Sigmoid colon (tissue), 7 donors: ENCODE results near the gene MDK. TPM values are rescaled to one million over a fixed set of nuclear protein-coding genes. Genes with fewer than 3 reads are reported as not detected.
A peak's percentile ranks its signal among the peaks of the same experiment; 100 is the strongest.

Experiments
- DNase-seq: peaks from one replicate; pipeline ENCODE4 v3.0.0-alpha.2; 2019
- H3K27ac ChIP-seq, 4 donors: fragments of 200-600 bp; sonication (generic); one replicate each; pipeline ENCODE4 v1.5.1; 2016 to 2019; ENCODE audit warnings: mild to moderate bottlenecking in 1 of 4
- H3K27me3 ChIP-seq, 3 donors: fragments of 200-600 bp; sonication (generic); one replicate each; pipeline ENCODE4 v1.5.1; 2019; ENCODE audit warnings: mild to moderate bottlenecking in 1 of 3
- H3K36me3 ChIP-seq, 4 donors: fragments of 200-600 bp; sonication (generic); one replicate each; pipeline ENCODE4 v1.5.1; 2016 to 2019
- H3K4me1 ChIP-seq, 4 donors: fragments of 200-600 bp; sonication (generic); one replicate each; pipeline ENCODE4 v1.5.1; 2017 to 2019
- H3K4me3 ChIP-seq, 4 donors: fragments of 200-600 bp; sonication (generic); one replicate each; pipeline ENCODE4 v1.5.1; 2017 to 2019; ENCODE audit warnings: mild to moderate bottlenecking in 2 of 4, moderate library complexity in 1 of 4
- H3K9me3 ChIP-seq, 4 donors: fragments of 200-600 bp in 3 of 4; sonication (generic) in 3 of 4; one replicate each; pipeline versions ENCODE4 v1.5.1 to v1.6.1; 2013 to 2019
- CTCF ChIP-seq, 4 experiments: fragments of 450-650 bp in 3 of 4; fragments of 200-600 bp in 1 of 4; IDR thresholded peaks; one replicate each; pipeline ENCODE4 v1.5.1; 2016 to 2019; ENCODE audit warnings: antibody characterized with exemption in 4 of 4, mild to moderate bottlenecking in 3 of 4, moderate library complexity in 2 of 4
- EP300 ChIP-seq, 4 donors: sonication (generic); formaldehyde crosslinking; IDR thresholded peaks; one replicate each; pipeline ENCODE4 v1.6.1; 2017; ENCODE audit warnings: antibody characterized with exemption in 4 of 4
- POLR2A ChIP-seq, 2 donors: fragments of 450-650 bp; IDR thresholded peaks; one replicate each; pipeline ENCODE4 v1.6.1; 2016; ENCODE audit warnings: antibody characterized with exemption in 2 of 2, mild to moderate bottlenecking in 2 of 2, moderate library complexity in 2 of 2
- POLR2AphosphoS5 ChIP-seq, 4 donors: sonication (generic); formaldehyde crosslinking; IDR thresholded peaks; one replicate each; pipeline ENCODE4 v1.6.1; 2017; ENCODE audit warnings: antibody characterized with exemption in 4 of 4
- WGBS, 2 donors: extraction: QIAGEN DNeasy Blood & Tissue Kit; methylation state at CpG; one replicate each; pipeline ENCODE4 v1.1.7; 2013; 5-methylcytosine and 5-hydroxymethylcytosine counted together
- intact Hi-C: fragments of 100-400 bp; cut with DNase I; formaldehyde crosslinking; loops from one replicate; pipeline ENCODE4 v1.15.1; 2023
- polyA plus RNA-seq, 3 donors: library from polyadenylated mRNA; stranded (reverse); fragments of 200-250 nt; gene quantifications; one replicate each; pipeline ENCODE4 v1.2.3, GENCODE V29; 2013
- total RNA-seq, 4 donors: library from RNA; depleted of rRNA; stranded (reverse); fragments of >200 nt; gene quantifications; one replicate each; pipeline ENCODE4 v1.1.0, GENCODE V29; 2016
- donor health status: healthy with polysubstance abuse.
- donor health status: Bipolar disorder and iron deficiency.
- donor health status: healthy.

MDK gene
- total and polyA plus RNA-seq, 7 donors: 10.7 to 403 (median 49.9) TPM

GRCh38 chr11:46346886-46347636, 34.4 kb upstream of the MDK start, which contains the start of gene DGKZ:
DGKZ (plus strand) TSS chr11:46347463; CDS start chr11:46347660, 197 bp downstream.
- TF ChIP-seq EP300 (IDR thresholded peaks at IDR 0.05) (no peak), POLR2AphosphoS5 (IDR thresholded peaks at IDR 0.05) (peak in 3 of 4 donors; percentile 26 to 70 (median 34)), POLR2A (IDR thresholded peaks at IDR 0.05) (no peak), CTCF (IDR thresholded peaks at IDR 0.05) (peak in 2 of 4 experiments; percentile 9 to 74)
- Histone ChIP-seq H3K9me3 (no peaks in the 10 kb centered on the region), H3K4me3 (peak within 1 kb of the TSS; percentile 78 to 92 (median 82)), H3K27me3 (no peaks in the 10 kb centered on the region), H3K4me1 (peaks cover 0 to 38% (median 29%) of the 10 kb centered on the region in 4 donors), H3K27ac (peak within 1 kb of the TSS; percentile 55 to 67 (median 62)), H3K36me3 (no peaks in the 10 kb centered on the region)
- 4 to 7% methylated on average over 80 of the region's 80 CpGs for WGBS, 2 donors
- intact Hi-C loops: loop anchor here (1.0 kb wide), 1 partner anchor 20 kb away; no protein-coding TSS in a partner anchor
- DNase-seq: peak; percentile 93

- H3K4me1 ChIP-seq: peaks cover 0 to 43% (median 33%) of the 10 kb centered on the region in 4 donors
- no peaks in the 10 kb centered on the region for H3K36me3 ChIP-seq
- TF ChIP-seq EP300 (IDR thresholded peaks at IDR 0.05): no peak
- no peak for TF ChIP-seq POLR2A (IDR thresholded peaks at IDR 0.05)
- no peak for TF ChIP-seq CTCF (IDR thresholded peaks at IDR 0.05)
- TF ChIP-seq POLR2AphosphoS5 (IDR thresholded peaks at IDR 0.05): no peak
- peak; percentile 77 for DNase-seq
- H3K9me3 ChIP-seq: no peaks in the 10 kb centered on the region
- peak overlapping the region; percentile 55 to 67 (median 62) for H3K27ac ChIP-seq
- H3K4me3 ChIP-seq: peak overlapping the region; percentile 78 to 92 (median 82)
- intact Hi-C loops: loop anchor here (1.0 kb wide), 1 partner anchor 20 kb away; no protein-coding TSS in a partner anchor
- WGBS, 2 donors: 1 to 14% methylated on average over 63 of the region's 63 CpGs
- H3K27me3 ChIP-seq: no peaks in the 10 kb centered on the region
Measured at GRCh38 chr11:46347637-46348311, 33.7 kb upstream of the MDK start.

- Histone ChIP-seq H3K4me1 (peaks cover 0 to 52% (median 35%) of the 10 kb centered on the region in 4 donors), H3K9me3 (no peaks in the 10 kb centered on the region), H3K27me3 (no peaks in the 10 kb centered on the region), H3K36me3 (no peaks in the 10 kb centered on the region), H3K4me3 (peak overlapping the region in 2 of 4 donors; percentile 78 to 92), H3K27ac (no peak overlapping the region)
- no peak for DNase-seq
- 17 to 27% methylated on average over 18 of the region's 18 CpGs for WGBS, 2 donors
- TF ChIP-seq POLR2AphosphoS5 (IDR thresholded peaks at IDR 0.05) (no peak), EP300 (IDR thresholded peaks at IDR 0.05) (no peak), CTCF (IDR thresholded peaks at IDR 0.05) (no peak), POLR2A (IDR thresholded peaks at IDR 0.05) (no peak)
- intact Hi-C loops: no loop called here
Measured at GRCh38 chr11:46348566-46349401, 32.7 kb upstream of the MDK start.

GRCh38 chr11:46350695-46351094, 30.8 kb upstream of the MDK start:
- Histone ChIP-seq H3K4me3 (no peak overlapping the region), H3K27me3 (no peaks in the 10 kb centered on the region), H3K36me3 (no peaks in the 10 kb centered on the region), H3K27ac (no peak overlapping the region), H3K4me1 (peaks cover 0 to 54% (median 35%) of the 10 kb centered on the region in 4 donors), H3K9me3 (no peaks in the 10 kb centered on the region)
- TF ChIP-seq POLR2AphosphoS5 (IDR thresholded peaks at IDR 0.05): no peak
- no peak for TF ChIP-seq EP300 (IDR thresholded peaks at IDR 0.05)
- no peak for TF ChIP-seq CTCF (IDR thresholded peaks at IDR 0.05)
- TF ChIP-seq POLR2A (IDR thresholded peaks at IDR 0.05): no peak
- intact Hi-C loops: no loop called here
- DNase-seq: no peak
- 67 to 82% methylated on average over 3 of the region's 3 CpGs for WGBS, 2 donors
